IgD-negative memory B cell (primary cell): ENCODE results near the gene PRPF19. TPM values are rescaled to one million over a fixed set of nuclear protein-coding genes. Genes with fewer than 3 reads are reported as not detected.
A peak's percentile ranks its signal among the peaks of the same experiment; 100 is the strongest.

Source experiments
- H3K27ac Mint-ChIP-seq, 3 donors: one replicate each; pipeline ENCODE4 v1.8.0; 2020 to 2022; ENCODE audit warnings: mild to moderate bottlenecking in 3 of 3, mixed read lengths in 3 of 3, moderate library complexity in 1 of 3
- H3K27me3 Mint-ChIP-seq: one replicate; pipeline ENCODE4 v1.8.0; 2021; ENCODE audit warnings: mixed read lengths
- H3K36me3 Mint-ChIP-seq: one replicate; pipeline ENCODE4 v1.8.0; 2020; ENCODE audit warnings: mild to moderate bottlenecking, mixed read lengths
- H3K4me1 Mint-ChIP-seq, 3 donors: one replicate each; pipeline ENCODE4 v1.8.0; 2020 to 2022; ENCODE audit warnings: mixed read lengths in 3 of 3, mild to moderate bottlenecking in 1 of 3
- H3K4me3 Mint-ChIP-seq, 4 donors: one replicate each; pipeline ENCODE4 v1.8.0; 2020 to 2022; ENCODE audit warnings: mild to moderate bottlenecking in 4 of 4, mixed read lengths in 4 of 4, moderate library complexity in 3 of 4
- H3K9me3 Mint-ChIP-seq, 3 donors: one replicate each; pipeline ENCODE4 v1.8.0; 2020 to 2021; ENCODE audit warnings: mixed read lengths in 3 of 3, mild to moderate bottlenecking in 1 of 3
- polyA plus RNA-seq: library from polyadenylated mRNA; unstranded; fragments of 300-500 nt; fragmentation: Illumina TruSeq; gene quantifications from one replicate; pipeline ENCODE4 v1.2.3, GENCODE V29; 2021

Gene PRPF19
- polyA plus RNA-seq, 1 donor from 2014 or later: 18.5 TPM

GRCh38 chr11:60944490-60945294, 38.3 kb upstream of the PRPF19 start:
- peaks cover 36 to 60% (median 39%) of the 10 kb centered on the region in 3 donors for H3K4me1 Mint-ChIP-seq
- no peaks in the 10 kb centered on the region for H3K27me3 Mint-ChIP-seq
- no peaks in the 10 kb centered on the region for H3K9me3 Mint-ChIP-seq
- peak overlapping the region in 2 of 3 donors; percentile 80 to 90 for H3K27ac Mint-ChIP-seq
- peaks cover 10% of the 10 kb centered on the region for H3K36me3 Mint-ChIP-seq
- peak overlapping the region in 3 of 4 donors; percentile 29 to 80 (median 71) for H3K4me3 Mint-ChIP-seq

GRCh38 chr11:60942970-60943565, 36.7 kb upstream of the PRPF19 start:
- H3K9me3 Mint-ChIP-seq: no peaks in the 10 kb centered on the region
- peaks cover 28 to 48% (median 28%) of the 10 kb centered on the region in 3 donors for H3K4me1 Mint-ChIP-seq
- H3K36me3 Mint-ChIP-seq: peaks cover 14% of the 10 kb centered on the region
- peak overlapping the region in 2 of 3 donors; percentile 53 to 59 for H3K27ac Mint-ChIP-seq
- peak overlapping the region in 1 of 4 donors; percentile 32 for H3K4me3 Mint-ChIP-seq
- no peaks in the 10 kb centered on the region for H3K27me3 Mint-ChIP-seq

DNA sequence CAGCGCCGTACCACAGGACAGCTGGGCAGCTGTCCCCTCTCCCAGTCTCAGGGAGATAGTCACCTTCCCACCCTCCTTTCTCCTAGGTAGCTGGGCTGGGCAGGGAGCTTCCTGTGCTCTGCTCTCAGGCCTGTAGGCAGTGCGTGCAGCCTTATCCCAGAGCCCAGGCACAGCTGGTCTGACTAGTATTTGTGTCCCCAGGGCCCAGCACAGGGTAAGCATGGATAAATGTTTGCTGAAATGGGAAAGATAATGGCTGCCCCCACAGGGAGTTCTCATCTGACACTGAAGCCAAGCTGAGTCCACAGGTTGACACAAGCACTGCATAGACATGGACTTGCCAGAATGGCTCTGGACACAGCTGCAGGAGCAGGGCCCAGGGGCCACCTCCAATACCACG, 35.8 kb upstream of the PRPF19 start:
- H3K36me3 Mint-ChIP-seq: peaks cover 14% of the 10 kb centered on the region

GRCh38 chr11:60941371-60942119, 35.2 kb upstream of the PRPF19 start:
- Mint-ChIP-seq H3K36me3 (peaks cover 14% of the 10 kb centered on the region), H3K4me1 (peaks cover 23 to 42% (median 27%) of the 10 kb centered on the region in 3 donors), H3K9me3 (peaks cover 0 to 2% (median 0%) of the 10 kb centered on the region in 3 donors), H3K27me3 (no peaks in the 10 kb centered on the region), H3K4me3 (peak overlapping the region in 3 of 4 donors; percentile 10 to 65 (median 24)), H3K27ac (peak overlapping the region; percentile 59 to 84 (median 80))

More for the DNA sequence above, 35.8 kb upstream of the PRPF19 start:
- Mint-ChIP-seq H3K9me3 (no peaks in the 10 kb centered on the region), H3K4me1 (peaks cover 27 to 45% (median 27%) of the 10 kb centered on the region in 3 donors), H3K27me3 (no peaks in the 10 kb centered on the region), H3K4me3 (peak overlapping the region in 3 of 4 donors; percentile 10 to 79 (median 67)), H3K27ac (peak overlapping the region in 2 of 3 donors; percentile 59 to 83)

DNA sequence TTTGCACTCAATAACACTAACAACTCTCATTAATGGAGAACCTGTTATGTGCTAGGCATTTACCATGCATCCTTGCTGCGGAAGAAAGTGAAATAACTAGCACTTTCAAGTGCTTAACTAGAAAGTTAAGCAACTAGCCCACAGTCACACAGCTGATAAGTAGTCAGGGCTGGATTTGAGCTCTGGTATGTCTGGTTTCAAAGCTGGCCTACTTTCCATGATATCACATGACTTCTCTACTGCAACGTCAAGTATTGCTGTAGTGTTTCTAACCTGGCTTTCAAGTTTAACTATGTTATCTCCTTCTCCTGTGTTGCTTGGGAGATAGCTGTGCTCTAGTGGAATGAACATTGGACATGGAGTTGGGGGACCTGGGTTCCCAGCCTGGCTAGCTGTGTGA, 33.5 kb upstream of the PRPF19 start:
- Mint-ChIP-seq H3K27ac (peak overlapping the region in 2 of 3 donors; percentile 42 to 84), H3K4me3 (no peak overlapping the region), H3K9me3 (peaks cover 0 to 2% (median 0%) of the 10 kb centered on the region in 3 donors), H3K36me3 (peaks cover 9% of the 10 kb centered on the region), H3K27me3 (no peaks in the 10 kb centered on the region), H3K4me1 (peaks cover 19 to 34% (median 22%) of the 10 kb centered on the region in 3 donors)

DNA sequence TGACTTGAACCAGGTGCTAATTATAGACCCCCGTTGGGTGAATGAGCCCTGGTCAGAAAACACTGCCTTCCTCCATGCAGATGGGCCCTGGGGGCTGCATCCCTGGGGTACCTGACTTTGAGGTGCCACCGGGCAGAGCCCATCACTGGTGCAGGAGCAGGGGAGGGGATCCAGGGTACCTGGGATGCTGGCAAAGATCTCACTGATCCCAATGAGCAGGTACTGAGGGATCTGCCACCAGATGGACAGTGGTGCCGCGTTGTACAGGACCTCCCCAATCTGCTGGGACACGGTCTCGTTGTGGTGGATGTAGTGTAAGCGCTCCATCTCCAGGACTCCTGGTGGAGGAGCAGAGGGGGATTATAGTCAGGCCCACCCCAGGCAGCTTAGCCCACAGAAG, 32.9 kb upstream of the PRPF19 start:
- H3K36me3 Mint-ChIP-seq: peaks cover 7% of the 10 kb centered on the region
- H3K27ac Mint-ChIP-seq: peak overlapping the region in 1 of 3 donors; percentile 42
- peaks cover 0 to 2% (median 0%) of the 10 kb centered on the region in 3 donors for H3K9me3 Mint-ChIP-seq
- H3K27me3 Mint-ChIP-seq: no peaks in the 10 kb centered on the region
- peaks cover 17 to 30% (median 24%) of the 10 kb centered on the region in 3 donors for H3K4me1 Mint-ChIP-seq
- H3K4me3 Mint-ChIP-seq: no peak overlapping the region

DNA sequence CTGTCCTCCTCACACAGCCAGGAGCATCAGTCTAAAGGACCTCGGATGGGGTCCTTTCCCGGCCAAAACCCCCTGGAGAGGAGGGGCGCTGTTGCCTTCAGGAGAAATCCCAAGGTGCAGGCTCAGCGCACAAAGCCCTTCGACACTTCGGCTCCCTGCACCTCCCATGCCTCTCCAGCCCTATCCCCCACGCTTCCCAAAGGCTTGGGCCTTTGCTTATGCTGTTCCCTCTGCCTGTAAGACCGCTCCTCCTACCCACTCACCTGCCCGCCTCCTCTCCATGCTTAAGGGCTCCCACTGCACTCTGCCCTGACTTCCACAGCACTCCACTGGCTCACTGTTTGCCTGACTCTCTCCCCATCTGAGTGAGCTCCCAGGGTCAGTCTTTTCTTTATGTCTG, 32.1 kb upstream of the PRPF19 start:
- Mint-ChIP-seq H3K36me3 (peaks cover 4% of the 10 kb centered on the region), H3K27me3 (no peaks in the 10 kb centered on the region), H3K9me3 (peaks cover 0 to 2% (median 0%) of the 10 kb centered on the region in 3 donors), H3K4me1 (peaks cover 18 to 28% (median 24%) of the 10 kb centered on the region in 3 donors), H3K4me3 (no peak overlapping the region), H3K27ac (peak overlapping the region in 2 of 3 donors; percentile 47 to 71)

- Mint-ChIP-seq H3K36me3 (peaks cover 4% of the 10 kb centered on the region), H3K4me1 (peaks cover 14 to 26% (median 24%) of the 10 kb centered on the region in 3 donors), H3K9me3 (peaks cover 0 to 2% (median 0%) of the 10 kb centered on the region in 3 donors), H3K27ac (no peak overlapping the region), H3K4me3 (no peak overlapping the region), H3K27me3 (no peaks in the 10 kb centered on the region)
These were observed 31.4 kb upstream of the PRPF19 start for GRCh38 chr11:60937811-60938210.

- H3K27me3 Mint-ChIP-seq: no peaks in the 10 kb centered on the region
- H3K36me3 Mint-ChIP-seq: peaks cover 4% of the 10 kb centered on the region
- peaks cover 20 to 24% (median 23%) of the 10 kb centered on the region in 3 donors for H3K4me1 Mint-ChIP-seq
- H3K9me3 Mint-ChIP-seq: peaks cover 0 to 2% (median 0%) of the 10 kb centered on the region in 3 donors
- no peak overlapping the region for H3K4me3 Mint-ChIP-seq
- no peak overlapping the region for H3K27ac Mint-ChIP-seq
These were observed 30.8 kb upstream of the PRPF19 start for GRCh38 chr11:60937144-60937527.

DNA sequence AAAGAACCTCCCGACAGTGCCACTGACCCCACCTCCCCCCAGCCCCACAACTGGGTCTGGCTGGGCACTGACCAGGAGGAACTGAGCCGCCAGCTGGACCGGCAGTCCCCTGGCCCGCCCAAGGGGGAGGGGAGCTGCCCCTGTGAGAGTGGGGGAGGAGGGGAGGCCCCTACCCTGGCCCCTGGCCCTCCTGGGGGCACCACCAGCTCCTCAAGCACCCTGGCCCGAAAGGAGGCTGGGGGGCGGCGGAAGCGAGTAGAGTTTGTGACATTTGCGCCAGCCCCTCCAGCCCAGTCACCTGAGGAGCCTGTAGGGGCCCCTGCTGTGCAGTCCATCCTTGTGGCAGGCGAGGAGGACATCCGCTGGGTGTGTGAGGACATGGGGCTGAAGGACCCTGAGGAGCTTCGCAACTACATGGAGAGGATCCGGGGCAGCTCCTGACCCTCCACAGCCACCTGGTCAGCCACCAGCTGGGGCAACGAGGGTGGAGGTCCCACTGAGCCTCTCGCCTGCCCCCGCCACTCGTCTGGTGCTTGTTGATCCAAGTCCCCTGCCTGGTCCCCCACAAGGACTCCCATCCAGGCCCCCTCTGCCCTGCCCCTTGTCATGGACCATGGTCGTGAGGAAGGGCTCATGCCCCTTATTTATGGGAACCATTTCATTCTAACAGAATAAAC, 30.2 kb upstream of the PRPF19 start:
- Mint-ChIP-seq H3K36me3 (peaks cover 4% of the 10 kb centered on the region), H3K4me1 (peaks cover 22 to 24% (median 23%) of the 10 kb centered on the region in 3 donors), H3K27ac (peak overlapping the region in 1 of 3 donors; percentile 85), H3K9me3 (peaks cover 0 to 2% (median 0%) of the 10 kb centered on the region in 3 donors), H3K27me3 (no peaks in the 10 kb centered on the region), H3K4me3 (no peak overlapping the region)

- peaks cover 0 to 2% (median 0%) of the 10 kb centered on the region in 3 donors for H3K9me3 Mint-ChIP-seq
- H3K27me3 Mint-ChIP-seq: no peaks in the 10 kb centered on the region
- H3K27ac Mint-ChIP-seq: peak overlapping the region; percentile 85 to 89 (median 86)
- peaks cover 22 to 25% (median 24%) of the 10 kb centered on the region in 3 donors for H3K4me1 Mint-ChIP-seq
- peaks cover 3% of the 10 kb centered on the region for H3K36me3 Mint-ChIP-seq
- H3K4me3 Mint-ChIP-seq: peak overlapping the region in 2 of 4 donors; percentile 56
These were observed 29.5 kb upstream of the PRPF19 start for GRCh38 chr11:60935676-60936442.

- Mint-ChIP-seq H3K27me3 (no peaks in the 10 kb centered on the region), H3K27ac (peak overlapping the region; percentile 85 to 89 (median 86)), H3K4me1 (peaks cover 25 to 27% (median 25%) of the 10 kb centered on the region in 3 donors), H3K4me3 (peak overlapping the region in 2 of 4 donors; percentile 56), H3K36me3 (peaks cover 3% of the 10 kb centered on the region), H3K9me3 (peaks cover 0 to 2% (median 0%) of the 10 kb centered on the region in 3 donors)
These were observed 28.6 kb upstream of the PRPF19 start for GRCh38 chr11:60934790-60935605.
